ENCODE measurements around the gene CST6.

The CST6 gene

DNA sequence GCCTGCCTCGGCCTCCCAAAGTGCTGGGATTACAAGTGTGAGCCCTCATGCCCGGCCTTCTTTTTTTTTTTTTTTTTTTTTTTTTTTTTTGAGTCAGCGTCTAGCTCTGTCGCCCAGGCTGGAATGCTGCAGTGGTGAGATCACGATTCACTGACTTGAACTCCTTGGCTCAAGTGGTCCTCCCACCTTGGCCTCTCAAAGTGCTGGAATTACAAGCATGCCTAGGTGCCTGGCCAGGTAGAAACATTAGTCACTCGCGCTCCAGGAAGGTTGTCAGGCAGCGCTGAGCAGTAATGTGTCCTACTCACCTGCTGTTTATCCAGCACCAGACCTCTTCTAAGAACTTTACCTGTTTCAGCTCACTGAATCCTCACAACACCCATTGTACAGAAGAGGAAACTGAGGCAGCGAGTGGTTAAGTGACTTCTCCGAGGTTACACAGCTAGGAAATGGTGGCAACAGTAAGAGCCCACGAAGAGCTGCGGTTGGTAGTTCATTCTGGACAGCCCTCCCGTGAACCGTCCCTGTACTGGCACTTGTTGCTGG, 496 bp upstream of the CST6 start:
- Histone ChIP-seq H3K27me3 (ENCODE audit: low read depth, low read length) (no peaks in the 10 kb centered on the region), H3K79me2 (ENCODE audit: low read length) (no peaks in the 10 kb centered on the region), H3K9me3 (ENCODE audit: insufficient read depth, low read length) (no peaks in the 10 kb centered on the region), H3K27ac (ENCODE audit: low read length) (no peak overlapping the region), H3K9ac (ENCODE audit: low read length) (no peak overlapping the region), H3K4me1 (ENCODE audit: low read length) (no peaks in the 10 kb centered on the region), H2AFZ (ENCODE audit: low read depth, low read length) (no peak overlapping the region), H3K4me2 (ENCODE audit: low read length) (no peak overlapping the region), H3K4me3 (ENCODE audit: low read length) (no peak overlapping the region), H3K36me3 (replicated peaks; ENCODE audit: low read depth, low read length) (no peaks in the 10 kb centered on the region), H4K20me1 (ENCODE audit: insufficient read depth, low read length) (no peaks in the 10 kb centered on the region)
- TF ChIP-seq, protein P1, sequence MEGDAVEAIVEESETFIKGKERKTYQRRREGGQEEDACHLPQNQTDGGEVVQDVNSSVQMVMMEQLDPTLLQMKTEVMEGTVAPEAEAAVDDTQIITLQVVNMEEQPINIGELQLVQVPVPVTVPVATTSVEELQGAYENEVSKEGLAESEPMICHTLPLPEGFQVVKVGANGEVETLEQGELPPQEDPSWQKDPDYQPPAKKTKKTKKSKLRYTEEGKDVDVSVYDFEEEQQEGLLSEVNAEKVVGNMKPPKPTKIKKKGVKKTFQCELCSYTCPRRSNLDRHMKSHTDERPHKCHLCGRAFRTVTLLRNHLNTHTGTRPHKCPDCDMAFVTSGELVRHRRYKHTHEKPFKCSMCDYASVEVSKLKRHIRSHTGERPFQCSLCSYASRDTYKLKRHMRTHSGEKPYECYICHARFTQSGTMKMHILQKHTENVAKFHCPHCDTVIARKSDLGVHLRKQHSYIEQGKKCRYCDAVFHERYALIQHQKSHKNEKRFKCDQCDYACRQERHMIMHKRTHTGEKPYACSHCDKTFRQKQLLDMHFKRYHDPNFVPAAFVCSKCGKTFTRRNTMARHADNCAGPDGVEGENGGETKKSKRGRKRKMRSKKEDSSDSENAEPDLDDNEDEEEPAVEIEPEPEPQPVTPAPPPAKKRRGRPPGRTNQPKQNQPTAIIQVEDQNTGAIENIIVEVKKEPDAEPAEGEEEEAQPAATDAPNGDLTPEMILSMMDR (IDR thresholded peaks at IDR 0.05; ENCODE audit: low read depth, low read length), result no peak
- no peak for TF ChIP-seq EZH2phosphoT487 (IDR thresholded peaks at IDR 0.05; ENCODE audit: low read depth)

DNA sequence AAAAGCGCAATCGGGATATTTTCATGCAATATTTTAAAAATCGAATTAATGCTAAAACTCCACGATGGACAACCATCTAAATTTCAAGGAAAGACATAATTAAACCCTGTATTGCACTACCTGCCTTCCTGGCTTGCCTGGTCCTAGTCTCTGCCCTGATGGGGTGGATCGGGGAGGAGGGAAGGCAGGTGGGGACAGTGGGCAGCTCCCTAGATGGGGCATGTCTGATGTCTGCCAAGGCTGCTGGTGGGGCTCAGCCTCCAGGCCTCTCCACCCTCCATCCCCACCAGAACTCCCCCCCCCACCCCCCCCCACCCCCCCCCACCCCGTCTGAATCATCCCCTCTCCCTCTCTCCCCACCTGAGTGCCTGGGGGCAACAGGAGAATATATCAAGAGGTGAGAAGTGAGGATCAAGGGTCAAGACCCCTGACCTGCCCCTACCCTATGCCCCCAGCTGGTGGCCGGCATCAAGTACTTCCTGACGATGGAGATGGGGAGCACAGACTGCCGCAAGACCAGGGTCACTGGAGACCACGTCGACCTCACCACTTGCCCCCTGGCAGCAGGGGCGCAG, 650 bp downstream of the CST6 start:
- H3K4me3 ChIP-seq (ENCODE audit: low read length), result no peak overlapping the region
- H3K4me1 ChIP-seq (ENCODE audit: low read length), result no peaks in the 10 kb centered on the region
- no peak overlapping the region for H2AFZ ChIP-seq (ENCODE audit: low read depth, low read length)
- no peaks in the 10 kb centered on the region for H3K79me2 ChIP-seq (ENCODE audit: low read length)
- no peak overlapping the region for H3K4me2 ChIP-seq (ENCODE audit: low read length)
- no peaks in the 10 kb centered on the region for H3K36me3 ChIP-seq (replicated peaks; ENCODE audit: low read depth, low read length)
- no peak for TF ChIP-seq EZH2phosphoT487 (IDR thresholded peaks at IDR 0.05; ENCODE audit: low read depth)
- TF ChIP-seq, protein P1 (IDR thresholded peaks at IDR 0.05; ENCODE audit: low read depth, low read length), result no peak
- no peak overlapping the region for H3K9ac ChIP-seq (ENCODE audit: low read length)
- H3K9me3 ChIP-seq (ENCODE audit: insufficient read depth, low read length), result no peaks in the 10 kb centered on the region
- H4K20me1 ChIP-seq (ENCODE audit: insufficient read depth, low read length), result no peaks in the 10 kb centered on the region
- no peak overlapping the region for H3K27ac ChIP-seq (ENCODE audit: low read length)
- H3K27me3 ChIP-seq (ENCODE audit: low read depth, low read length), result no peaks in the 10 kb centered on the region

DNA sequence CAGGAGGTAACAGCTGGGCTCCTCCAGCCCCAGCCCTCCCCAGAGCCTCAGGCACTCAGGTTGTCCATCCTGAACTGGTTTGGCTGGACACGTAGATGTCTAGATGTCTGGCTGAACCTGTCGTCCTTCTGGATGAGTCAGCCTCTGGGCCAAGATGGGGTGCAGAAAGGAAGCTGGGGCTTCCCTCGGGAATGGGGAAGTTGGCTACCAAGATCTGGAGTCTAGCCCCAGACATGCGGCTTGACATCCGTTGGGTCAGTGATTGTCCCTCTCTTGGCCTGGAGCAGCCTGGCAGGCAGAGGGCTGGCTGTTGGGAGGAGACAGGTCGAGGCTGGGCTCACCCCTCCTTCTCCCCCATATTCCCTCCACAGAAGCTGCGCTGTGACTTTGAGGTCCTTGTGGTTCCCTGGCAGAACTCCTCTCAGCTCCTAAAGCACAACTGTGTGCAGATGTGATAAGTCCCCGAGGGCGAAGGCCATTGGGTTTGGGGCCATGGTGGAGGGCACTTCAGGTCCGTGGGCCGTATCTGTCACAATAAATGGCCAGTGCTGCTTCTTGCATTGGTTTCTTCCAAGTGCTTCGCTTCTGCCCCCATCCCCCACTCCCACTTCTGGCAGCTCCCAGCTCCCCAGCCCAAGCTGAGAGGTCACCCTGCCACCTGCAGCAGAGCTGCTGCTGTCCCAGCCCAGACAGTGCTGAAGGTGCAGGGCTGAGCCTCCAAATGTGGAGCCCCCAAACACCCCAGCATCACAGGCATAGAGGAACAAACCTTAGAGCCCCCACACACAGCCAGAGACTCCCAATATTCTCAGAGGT, 1.3 kb downstream of the CST6 start:
- H3K79me2 ChIP-seq (ENCODE audit: low read length), result no peaks in the 10 kb centered on the region
- H3K4me3 ChIP-seq (ENCODE audit: low read length), result no peak overlapping the region
- no peaks in the 10 kb centered on the region for H3K9me3 ChIP-seq (ENCODE audit: insufficient read depth, low read length)
- H2AFZ ChIP-seq (ENCODE audit: low read depth, low read length), result no peak overlapping the region
- H4K20me1 ChIP-seq (ENCODE audit: insufficient read depth, low read length), result no peaks in the 10 kb centered on the region
- no peak for TF ChIP-seq EZH2phosphoT487 (IDR thresholded peaks at IDR 0.05; ENCODE audit: low read depth)
- TF ChIP-seq, protein P1 (IDR thresholded peaks at IDR 0.05; ENCODE audit: low read depth, low read length), result no peak
- H3K4me1 ChIP-seq (ENCODE audit: low read length), result no peaks in the 10 kb centered on the region
- no peaks in the 10 kb centered on the region for H3K36me3 ChIP-seq (replicated peaks; ENCODE audit: low read depth, low read length)
- no peak overlapping the region for H3K9ac ChIP-seq (ENCODE audit: low read length)
- H3K27ac ChIP-seq (ENCODE audit: low read length), result no peak overlapping the region
- H3K4me2 ChIP-seq (ENCODE audit: low read length), result no peak overlapping the region
- H3K27me3 ChIP-seq (ENCODE audit: low read depth, low read length), result no peaks in the 10 kb centered on the region

DNA sequence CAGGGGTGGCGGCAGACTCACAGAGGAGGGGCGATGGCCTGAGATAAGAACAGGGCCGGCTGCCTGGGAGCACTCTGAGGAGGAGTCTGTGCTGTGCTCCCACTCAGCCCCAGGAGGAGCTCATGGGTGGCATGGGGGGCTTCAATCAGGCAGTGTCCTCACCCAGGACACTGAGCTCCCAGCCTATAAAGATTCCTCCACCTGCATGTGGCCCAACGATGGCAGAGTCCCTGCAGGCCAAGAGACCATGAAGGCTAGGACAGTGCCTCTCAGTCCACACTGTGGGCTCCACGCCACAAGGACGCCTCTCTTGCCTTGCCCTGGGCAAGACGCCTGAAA, 1.9 kb downstream of the CST6 start:
- Histone ChIP-seq H3K4me2 (ENCODE audit: low read length) (no peak overlapping the region), H3K79me2 (ENCODE audit: low read length) (no peaks in the 10 kb centered on the region), H2AFZ (ENCODE audit: low read depth, low read length) (no peak overlapping the region), H3K4me3 (ENCODE audit: low read length) (no peak overlapping the region), H3K27ac (ENCODE audit: low read length) (no peak overlapping the region), H3K36me3 (replicated peaks; ENCODE audit: low read depth, low read length) (no peaks in the 10 kb centered on the region), H4K20me1 (ENCODE audit: insufficient read depth, low read length) (no peaks in the 10 kb centered on the region), H3K27me3 (ENCODE audit: low read depth, low read length) (no peaks in the 10 kb centered on the region), H3K4me1 (ENCODE audit: low read length) (no peaks in the 10 kb centered on the region), H3K9me3 (ENCODE audit: insufficient read depth, low read length) (no peaks in the 10 kb centered on the region), H3K9ac (ENCODE audit: low read length) (no peak overlapping the region)
- no peak for TF ChIP-seq EZH2phosphoT487 (IDR thresholded peaks at IDR 0.05; ENCODE audit: low read depth)
- TF ChIP-seq, protein P1 (IDR thresholded peaks at IDR 0.05; ENCODE audit: low read depth, low read length), result no peak

Data from OCI-LY3 (cell line).